Mucosa of rectum (tissue), 2 donors: Measurements from ENCODE around the gene TIRAP.
A peak's percentile ranks its signal among the peaks of the same experiment; 100 is the strongest.
"Not testable (repeated sequence)": the region's sequence is repeated elsewhere in the genome, so short reads cannot be mapped to it uniquely, and the experiment has no call there.

Experiments
- H3K27ac ChIP-seq, 2 donors: one replicate each; pipeline ENCODE4 v1.7.0; 2013; ENCODE audit warnings: inconsistent platforms in 2 of 2, low read depth in 2 of 2, low read length in 2 of 2
- H3K27me3 ChIP-seq, 2 donors: one replicate each; pipeline ENCODE4 v1.7.0; 2013; ENCODE audit warnings: low read length in 2 of 2; ENCODE audit not compliant: control insufficient read depth in 2 of 2, insufficient read depth in 2 of 2
- H3K36me3 ChIP-seq, 2 donors: one replicate each; pipeline ENCODE4 v1.7.0; 2013; ENCODE audit warnings: low read length in 2 of 2; ENCODE audit not compliant: control insufficient read depth in 2 of 2, insufficient read depth in 2 of 2
- H3K4me1 ChIP-seq, 2 donors: one replicate each; pipeline ENCODE4 v1.7.0; 2013; ENCODE audit warnings: low read length in 2 of 2, mild to moderate bottlenecking in 1 of 2; ENCODE audit not compliant: control insufficient read depth in 2 of 2, insufficient read depth in 2 of 2
- H3K4me3 ChIP-seq, 2 donors: one replicate each; pipeline ENCODE4 v1.7.0; 2013; ENCODE audit warnings: low read length in 2 of 2
- H3K9ac ChIP-seq, 2 donors: one replicate each; pipeline ENCODE4 v1.7.0; 2013; ENCODE audit warnings: low read length in 2 of 2, low read depth in 1 of 2, mild to moderate bottlenecking in 1 of 2
- H3K9me3 ChIP-seq, 2 donors: one replicate each; pipeline ENCODE4 v1.7.0; 2013; ENCODE audit warnings: low read length in 2 of 2; ENCODE audit not compliant: control insufficient read depth in 2 of 2
- donor health status: healthy.
- donor health status: Normal muscosa, but diverticular disease.

TIRAP gene, protein sequence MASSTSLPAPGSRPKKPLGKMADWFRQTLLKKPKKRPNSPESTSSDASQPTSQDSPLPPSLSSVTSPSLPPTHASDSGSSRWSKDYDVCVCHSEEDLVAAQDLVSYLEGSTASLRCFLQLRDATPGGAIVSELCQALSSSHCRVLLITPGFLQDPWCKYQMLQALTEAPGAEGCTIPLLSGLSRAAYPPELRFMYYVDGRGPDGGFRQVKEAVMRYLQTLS

DNA sequence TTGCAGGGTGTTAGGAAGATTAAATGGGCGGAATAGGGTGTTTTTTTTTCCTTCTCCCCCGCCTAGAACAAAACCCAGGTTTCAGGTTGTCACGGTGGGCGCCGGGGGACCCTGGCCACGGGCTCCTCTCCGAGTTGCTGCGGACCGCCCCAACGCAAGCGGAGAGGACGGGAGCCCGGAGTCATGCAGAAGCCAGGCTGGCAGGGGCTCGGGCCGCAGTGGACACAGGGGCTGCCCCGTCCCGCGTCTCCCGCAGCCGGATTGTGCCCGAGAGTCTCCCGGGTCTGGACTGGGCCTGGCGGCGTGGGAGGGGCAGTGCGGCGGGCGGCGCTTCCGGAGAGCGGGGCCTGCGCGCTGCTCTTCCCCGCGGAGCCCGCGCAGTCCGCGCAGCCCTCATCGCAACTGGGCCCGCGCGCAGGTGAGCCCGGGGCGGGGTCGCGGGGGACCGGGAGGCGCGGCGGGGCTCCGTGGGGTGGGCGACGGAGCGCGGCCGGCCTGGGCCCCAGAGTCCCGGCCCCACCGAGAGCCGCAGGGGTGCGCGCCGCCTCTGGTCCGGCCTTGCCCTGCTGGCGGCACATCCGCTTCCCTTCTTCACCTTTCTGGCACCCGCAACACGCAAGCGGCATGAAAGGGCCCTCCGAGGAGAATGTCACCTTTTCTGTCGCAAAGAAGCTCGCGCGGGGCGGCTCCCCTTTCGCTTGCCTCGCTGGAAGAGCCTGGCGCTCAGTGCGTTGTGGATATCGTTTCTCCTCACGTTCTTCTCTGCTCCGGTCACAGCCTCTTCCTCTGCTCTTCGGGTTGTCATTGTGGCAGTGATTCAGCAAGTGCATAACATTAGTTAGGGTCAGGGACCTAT lies at the start of gene TIRAP:
Gene TIRAP (plus strand): TSS at position 358 of the 856 bp plus-strand sequence. CDS start 7,802 bp downstream, outside the sequence.
- peaks cover 14 to 16% of the 10 kb centered on the region in 2 donors for H3K4me1 ChIP-seq
- no peaks in the 10 kb centered on the region for H3K27me3 ChIP-seq
- H3K27ac ChIP-seq = peak within 1 kb of the TSS; percentile 80 to 89
- H3K9me3 ChIP-seq = no peaks in the 10 kb centered on the region
- H3K36me3 ChIP-seq = peaks cover 0 to 2% of the 10 kb centered on the region in 2 donors
- H3K9ac ChIP-seq = peak within 1 kb of the TSS; percentile 79 to 84
- H3K4me3 ChIP-seq = peak within 1 kb of the TSS; percentile 83 to 92

DNA sequence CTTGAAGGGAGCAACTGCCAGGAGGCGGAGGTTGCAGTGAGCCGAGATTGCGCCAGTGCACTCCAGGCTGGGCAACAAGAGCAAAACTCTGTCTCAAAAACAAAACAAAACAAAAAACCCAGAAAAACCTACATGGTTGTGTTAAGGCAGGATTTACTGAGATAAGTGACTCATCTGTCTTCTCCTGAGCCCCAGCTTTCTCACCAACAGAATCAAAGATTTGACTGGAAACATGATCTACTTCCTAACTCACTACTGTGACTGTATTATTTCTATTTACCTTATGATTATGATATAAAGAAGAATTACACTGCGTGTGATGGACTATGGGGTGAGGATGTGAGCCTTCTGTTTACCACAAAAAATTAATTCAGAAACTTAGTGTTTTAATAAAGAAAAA lies 49.5 kb upstream of the TIRAP start:
- peaks cover 12 to 34% of the 10 kb centered on the region in 2 donors for H3K36me3 ChIP-seq
- no peaks in the 10 kb centered on the region for H3K27me3 ChIP-seq
- H3K9ac ChIP-seq = no peak overlapping the region
- no peaks in the 10 kb centered on the region for H3K9me3 ChIP-seq
- peaks cover 0 to 7% of the 10 kb centered on the region in 2 donors for H3K4me1 ChIP-seq
- no peak overlapping the region for H3K27ac ChIP-seq
- no peak overlapping the region for H3K4me3 ChIP-seq

DNA sequence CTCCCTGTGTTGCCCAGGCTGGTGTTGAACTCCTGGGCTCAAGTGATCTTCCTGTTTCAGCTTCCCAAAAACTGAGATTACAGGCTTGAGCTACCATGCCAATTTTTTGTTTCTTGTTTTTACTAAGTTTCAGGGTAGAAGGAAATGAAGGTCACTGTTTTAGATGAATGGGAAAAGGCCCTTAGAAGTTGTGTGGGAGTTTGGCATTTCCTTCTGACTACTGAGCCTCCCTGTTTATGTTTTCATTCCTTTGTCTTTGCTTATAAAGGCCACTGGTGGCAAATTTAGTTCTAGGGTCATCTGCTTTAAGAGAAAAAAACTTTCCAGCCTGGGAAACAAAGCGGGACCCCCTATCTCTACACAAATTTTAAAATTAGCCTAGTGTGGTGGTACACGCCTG lies 36.3 kb upstream of the TIRAP start:
- Histone ChIP-seq H3K4me3 (no peak overlapping the region), H3K27me3 (no peaks in the 10 kb centered on the region), H3K4me1 (no peaks in the 10 kb centered on the region), H3K27ac (no peak overlapping the region), H3K36me3 (peaks cover 24 to 43% of the 10 kb centered on the region in 2 donors), H3K9ac (no peak overlapping the region), H3K9me3 (no peaks in the 10 kb centered on the region)

DNA sequence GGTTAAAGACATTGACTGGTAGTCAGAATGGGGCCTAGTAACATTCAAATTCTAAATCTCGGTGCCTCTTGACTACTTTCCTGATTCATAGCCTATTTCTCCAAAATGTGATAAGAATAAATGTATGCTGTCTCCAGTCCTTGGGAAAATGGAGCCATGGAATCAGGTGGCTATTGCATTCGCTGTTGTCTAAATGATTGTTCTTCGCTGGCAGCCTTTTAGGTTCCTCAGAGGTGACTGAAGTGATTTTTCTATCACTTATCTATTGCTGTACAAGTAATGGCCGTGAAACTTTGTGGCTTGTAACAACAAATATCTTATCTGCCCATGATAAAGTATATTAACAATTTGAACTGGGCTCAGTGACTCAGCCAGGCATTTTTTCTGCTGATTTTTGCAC lies 29.6 kb upstream of the TIRAP start:
- no peak overlapping the region for H3K27ac ChIP-seq
- no peak overlapping the region for H3K4me3 ChIP-seq
- H3K27me3 ChIP-seq = no peaks in the 10 kb centered on the region
- no peaks in the 10 kb centered on the region for H3K9me3 ChIP-seq
- H3K9ac ChIP-seq = no peak overlapping the region
- H3K4me1 ChIP-seq = no peaks in the 10 kb centered on the region
- peaks cover 34 to 47% of the 10 kb centered on the region in 2 donors for H3K36me3 ChIP-seq

DNA sequence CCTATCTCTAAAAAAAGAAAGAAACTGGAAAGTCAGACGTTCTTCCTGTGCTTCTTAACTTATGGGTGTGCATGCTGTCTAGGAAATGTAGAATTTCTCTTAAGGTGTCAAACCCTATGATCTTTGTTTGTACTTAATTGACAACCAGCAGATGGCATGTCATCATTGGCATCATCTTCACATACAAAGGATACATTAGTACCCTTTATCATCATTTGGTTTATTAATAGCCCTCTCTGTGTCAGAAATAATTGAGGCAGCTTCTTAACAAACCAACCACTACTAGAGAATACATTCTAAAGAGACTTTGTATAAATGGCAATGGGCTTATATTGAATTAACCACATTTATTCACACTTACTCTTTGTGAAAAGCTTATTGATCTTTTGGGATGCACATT lies 28.1 kb upstream of the TIRAP start:
- H3K9ac ChIP-seq = no peak overlapping the region
- no peaks in the 10 kb centered on the region for H3K4me1 ChIP-seq
- H3K4me3 ChIP-seq = no peak overlapping the region
- H3K36me3 ChIP-seq = peaks cover 37 to 47% of the 10 kb centered on the region in 2 donors
- no peak overlapping the region for H3K27ac ChIP-seq
- no peaks in the 10 kb centered on the region for H3K9me3 ChIP-seq
- no peaks in the 10 kb centered on the region for H3K27me3 ChIP-seq

DNA sequence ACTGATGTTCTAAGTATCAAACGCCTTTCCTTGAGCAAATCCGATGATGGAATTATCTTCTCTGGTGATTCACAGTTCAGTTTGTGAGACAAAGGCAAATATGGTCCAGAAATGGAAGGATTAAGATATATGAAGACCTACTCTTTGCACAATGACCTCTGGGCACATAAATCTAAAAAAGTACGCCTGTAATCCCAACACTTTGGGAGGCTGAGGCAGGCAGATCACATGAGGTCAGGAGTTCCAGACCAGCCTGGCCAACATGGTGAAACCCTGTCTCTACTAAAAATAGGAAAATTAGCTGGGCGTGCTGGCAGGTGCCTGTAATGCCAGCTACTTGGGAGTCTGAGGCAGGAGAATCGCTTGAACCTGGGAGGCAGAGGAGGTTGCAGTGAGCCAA lies 27.4 kb upstream of the TIRAP start:
- H3K4me1 ChIP-seq, H3K27me3 ChIP-seq, H3K4me3 ChIP-seq, H3K9me3 ChIP-seq, H3K9ac ChIP-seq, H3K27ac ChIP-seq: not testable (repeated sequence)
- peaks cover 37 to 47% of the 10 kb centered on the region in 2 donors for H3K36me3 ChIP-seq

DNA sequence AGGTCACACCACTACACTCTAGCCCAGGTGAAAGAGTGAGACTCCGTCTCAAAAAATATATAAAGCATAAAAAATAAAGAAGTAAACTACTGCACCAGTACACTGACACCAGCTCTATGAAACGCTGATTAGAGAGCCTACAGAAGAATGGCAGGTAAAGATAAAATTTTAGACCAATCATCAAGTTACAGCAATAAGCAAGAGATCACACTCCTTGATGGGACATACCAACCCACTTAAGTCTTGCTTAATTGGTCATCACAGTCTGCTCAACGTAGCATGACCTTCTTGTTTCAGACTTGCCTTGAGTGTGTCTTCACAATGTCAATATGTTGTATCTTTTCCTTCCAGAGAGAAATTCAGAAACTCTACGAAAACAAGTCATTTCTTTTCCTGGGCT lies 26.7 kb upstream of the TIRAP start:
- no peak overlapping the region for H3K27ac ChIP-seq
- H3K4me1 ChIP-seq = no peaks in the 10 kb centered on the region
- H3K36me3 ChIP-seq = peaks cover 41 to 49% of the 10 kb centered on the region in 2 donors
- no peaks in the 10 kb centered on the region for H3K27me3 ChIP-seq
- H3K4me3 ChIP-seq = no peak overlapping the region
- H3K9me3 ChIP-seq = no peaks in the 10 kb centered on the region
- H3K9ac ChIP-seq = no peak overlapping the region

DNA sequence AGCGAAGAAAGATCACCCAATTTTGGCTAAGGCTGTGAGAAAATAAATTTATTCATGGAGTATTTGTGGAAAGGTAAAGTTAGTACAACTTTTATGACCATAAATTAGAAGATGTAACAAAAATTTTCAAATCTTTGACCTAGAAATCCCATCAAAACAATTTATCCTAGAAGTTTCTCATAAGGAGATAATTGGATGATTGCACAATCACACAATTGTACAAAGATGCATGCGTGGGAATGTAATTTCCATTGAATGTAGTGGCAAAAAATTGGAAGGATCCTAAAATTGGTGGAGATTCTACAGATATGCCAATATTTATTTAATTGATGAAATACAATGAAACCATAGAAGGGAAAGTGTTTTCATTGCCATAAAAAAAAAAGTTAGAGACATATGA lies 25.7 kb upstream of the TIRAP start:
- no peak overlapping the region for H3K27ac ChIP-seq
- H3K4me1 ChIP-seq = no peaks in the 10 kb centered on the region
- no peak overlapping the region for H3K9ac ChIP-seq
- H3K9me3 ChIP-seq = no peaks in the 10 kb centered on the region
- H3K4me3 ChIP-seq = no peak overlapping the region
- no peaks in the 10 kb centered on the region for H3K27me3 ChIP-seq
- H3K36me3 ChIP-seq = peaks cover 44 to 53% of the 10 kb centered on the region in 2 donors

DNA sequence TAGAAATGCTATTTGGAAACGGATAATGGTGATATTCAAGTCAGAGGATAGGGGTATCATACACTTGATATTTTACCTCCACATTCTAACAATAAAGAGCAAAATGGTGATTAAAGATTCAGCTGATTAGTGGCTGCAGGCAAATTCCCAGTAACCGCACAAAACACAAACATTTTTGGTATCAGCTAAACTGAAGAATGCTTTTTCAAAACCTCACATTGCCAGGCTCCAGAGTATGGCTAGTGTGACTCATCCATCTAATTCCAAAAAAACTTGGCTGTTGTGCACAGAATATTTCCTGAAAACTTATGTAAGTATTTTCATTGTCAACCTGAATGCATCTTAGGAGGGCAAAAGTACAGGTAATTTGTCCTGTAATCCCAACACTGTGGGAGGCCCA lies 25.1 kb upstream of the TIRAP start:
- H3K36me3 ChIP-seq = peaks cover 48 to 57% of the 10 kb centered on the region in 2 donors

DNA sequence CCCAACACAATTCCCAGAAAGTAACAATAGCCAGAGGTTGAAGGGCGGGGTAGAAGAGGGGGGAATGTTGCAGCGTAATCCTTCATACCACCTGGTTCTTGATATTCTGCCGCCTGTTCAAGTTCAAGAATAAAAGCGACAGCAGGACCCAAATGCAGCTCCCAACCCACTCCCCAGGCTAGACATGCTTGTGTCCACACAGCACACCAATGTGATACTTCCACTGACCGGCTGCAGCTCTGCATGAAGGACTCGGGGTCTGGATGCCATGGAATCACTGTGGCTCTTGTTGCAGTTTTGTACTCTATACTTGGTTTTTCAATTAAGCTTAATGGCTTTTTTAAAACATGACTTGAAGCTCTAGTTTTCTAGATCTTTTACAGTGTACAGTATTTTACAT lies 20.7 kb upstream of the TIRAP start:
- H3K9me3 ChIP-seq = no peaks in the 10 kb centered on the region
- H3K27me3 ChIP-seq = no peaks in the 10 kb centered on the region
- H3K27ac ChIP-seq = no peak overlapping the region
- H3K4me3 ChIP-seq = no peak overlapping the region
- H3K36me3 ChIP-seq = peaks cover 69 to 72% of the 10 kb centered on the region in 2 donors
- peaks cover 0 to 1% of the 10 kb centered on the region in 2 donors for H3K4me1 ChIP-seq
- no peak overlapping the region for H3K9ac ChIP-seq

More for the DNA sequence above, 25.1 kb upstream of the TIRAP start:
- Histone ChIP-seq H3K27me3 (no peaks in the 10 kb centered on the region), H3K9ac (no peak overlapping the region), H3K4me3 (no peak overlapping the region), H3K9me3 (no peaks in the 10 kb centered on the region), H3K27ac (no peak overlapping the region), H3K4me1 (no peaks in the 10 kb centered on the region)
